HEK293T (cell line): ENCODE results near the gene HNRNPH1.

Experiments
- ARNT ChIP-seq: fragments of 450-650 bp; IDR thresholded peaks from 2 replicates; pipeline ENCODE4 v1.6.1; 2017; ENCODE audit warnings: mild to moderate bottlenecking
- BHLHE40 ChIP-seq: fragments of 450-650 bp; IDR thresholded peaks from 2 replicates; pipeline ENCODE4 v1.6.1; 2016; ENCODE audit warnings: mild to moderate bottlenecking, moderate library complexity, borderline replicate concordance
- FOXA1 ChIP-seq: fragments of 450-650 bp; IDR thresholded peaks from 2 replicates; pipeline ENCODE4 v1.6.1; 2016; ENCODE audit warnings: mild to moderate bottlenecking
- FOXK2 ChIP-seq: fragments of 450-650 bp; IDR thresholded peaks from 2 replicates; pipeline ENCODE4 v1.6.1; 2016; ENCODE audit warnings: mild to moderate bottlenecking
- FOXM1 ChIP-seq: fragments of 450-650 bp; IDR thresholded peaks from 2 replicates; pipeline ENCODE4 v1.6.1; 2017; ENCODE audit warnings: mild to moderate bottlenecking, borderline replicate concordance
- LEF1 ChIP-seq: fragments of 450-650 bp; IDR thresholded peaks from 2 replicates; pipeline ENCODE4 v1.6.1; 2017; ENCODE audit warnings: mild to moderate bottlenecking, borderline replicate concordance
- SP1 ChIP-seq: fragments of 450-650 bp; IDR thresholded peaks from 2 replicates; pipeline ENCODE4 v1.6.1; 2017
- SUZ12 ChIP-seq: fragments of 450-650 bp; IDR thresholded peaks from 2 replicates; pipeline ENCODE4 v1.6.1; 2016; ENCODE audit warnings: mild to moderate bottlenecking
- TARDBP ChIP-seq: fragments of 450-650 bp; IDR thresholded peaks from 2 replicates; pipeline ENCODE4 v1.6.1; 2016
- ZNF384 ChIP-seq: fragments of 450-650 bp; IDR thresholded peaks from 2 replicates; pipeline ENCODE4 v1.6.1; 2016
- TF ChIP-seq, protein P1 (sequence below): fragments of 450-650 bp; IDR thresholded peaks from 2 replicates; pipeline ENCODE4 v1.6.1; 2016

DNA sequence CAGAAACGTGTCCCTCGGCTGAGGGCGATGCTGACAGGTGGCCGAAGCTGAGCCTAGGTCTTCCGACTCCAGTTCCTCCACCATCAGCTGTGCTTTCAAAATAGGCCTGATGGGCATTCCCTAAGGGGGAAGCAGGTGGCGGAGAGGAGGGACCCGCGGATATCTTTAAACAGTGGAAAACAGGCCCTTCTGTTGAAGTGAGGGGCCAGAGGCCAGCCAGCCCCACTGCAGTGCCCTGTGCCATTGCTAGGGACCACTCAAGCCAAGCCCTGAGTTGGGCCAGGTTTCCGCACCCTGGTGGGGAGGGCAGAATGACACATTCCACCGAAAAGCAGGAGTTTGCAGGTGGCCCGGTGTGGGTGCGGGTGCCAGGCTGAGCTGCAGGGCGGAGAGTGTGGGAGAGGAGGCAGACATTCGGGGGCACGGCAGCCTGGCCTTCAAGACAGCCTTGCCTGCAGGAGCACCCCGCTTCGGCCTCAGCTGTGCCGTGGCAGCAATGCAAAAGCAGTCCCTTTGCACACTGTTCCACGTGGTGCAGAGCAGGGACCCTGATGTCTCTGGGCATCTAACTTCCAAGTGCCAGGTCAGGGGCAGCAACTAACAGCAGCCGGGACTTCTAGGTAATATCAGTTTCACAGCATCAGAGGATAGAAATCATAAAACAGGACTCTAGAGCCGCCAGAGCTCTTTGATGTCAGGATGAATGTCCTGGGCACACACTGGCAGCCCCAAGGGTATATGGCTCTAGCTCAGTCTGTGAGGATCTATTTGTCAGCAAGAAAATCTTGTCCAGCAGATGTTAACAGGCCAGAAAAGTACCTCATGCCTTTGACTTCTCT is 17.2 kb downstream of the HNRNPH1 start:
- TF ChIP-seq FOXM1: no peak
- TF ChIP-seq BHLHE40: no peak
- no peak for TF ChIP-seq FOXA1
- TF ChIP-seq LEF1: no peak
- no peak for TF ChIP-seq SP1
- TF ChIP-seq ZNF384: no peak
- TF ChIP-seq, protein P1, sequence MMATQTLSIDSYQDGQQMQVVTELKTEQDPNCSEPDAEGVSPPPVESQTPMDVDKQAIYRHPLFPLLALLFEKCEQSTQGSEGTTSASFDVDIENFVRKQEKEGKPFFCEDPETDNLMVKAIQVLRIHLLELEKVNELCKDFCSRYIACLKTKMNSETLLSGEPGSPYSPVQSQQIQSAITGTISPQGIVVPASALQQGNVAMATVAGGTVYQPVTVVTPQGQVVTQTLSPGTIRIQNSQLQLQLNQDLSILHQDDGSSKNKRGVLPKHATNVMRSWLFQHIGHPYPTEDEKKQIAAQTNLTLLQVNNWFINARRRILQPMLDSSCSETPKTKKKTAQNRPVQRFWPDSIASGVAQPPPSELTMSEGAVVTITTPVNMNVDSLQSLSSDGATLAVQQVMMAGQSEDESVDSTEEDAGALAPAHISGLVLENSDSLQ: no peak
- TF ChIP-seq FOXK2: no peak
- TF ChIP-seq ARNT: no peak
- no peak for TF ChIP-seq SUZ12
- no peak for TF ChIP-seq TARDBP
